ENCODE results near the gene ZC3H7A.

DNA sequence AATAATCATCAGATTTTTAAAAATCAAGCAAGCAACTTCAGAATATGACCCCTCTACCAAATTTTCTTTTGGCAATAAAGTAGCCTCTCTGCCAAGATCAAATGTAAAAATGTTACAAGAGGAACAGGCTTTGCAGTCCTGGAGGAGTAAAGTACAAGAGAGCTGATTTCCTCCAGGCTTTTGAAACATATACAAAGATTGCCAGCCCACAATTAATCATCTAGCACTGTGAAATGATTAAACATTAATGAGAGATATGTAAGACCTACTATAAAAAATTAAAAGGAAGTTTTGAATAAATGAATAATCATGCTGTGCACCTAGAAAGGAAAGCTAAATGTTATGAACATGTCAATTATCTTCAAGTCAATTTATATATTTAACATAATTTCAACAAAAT, 80.7 kb downstream of the ZC3H7A start:
- TF ChIP-seq, protein P1, sequence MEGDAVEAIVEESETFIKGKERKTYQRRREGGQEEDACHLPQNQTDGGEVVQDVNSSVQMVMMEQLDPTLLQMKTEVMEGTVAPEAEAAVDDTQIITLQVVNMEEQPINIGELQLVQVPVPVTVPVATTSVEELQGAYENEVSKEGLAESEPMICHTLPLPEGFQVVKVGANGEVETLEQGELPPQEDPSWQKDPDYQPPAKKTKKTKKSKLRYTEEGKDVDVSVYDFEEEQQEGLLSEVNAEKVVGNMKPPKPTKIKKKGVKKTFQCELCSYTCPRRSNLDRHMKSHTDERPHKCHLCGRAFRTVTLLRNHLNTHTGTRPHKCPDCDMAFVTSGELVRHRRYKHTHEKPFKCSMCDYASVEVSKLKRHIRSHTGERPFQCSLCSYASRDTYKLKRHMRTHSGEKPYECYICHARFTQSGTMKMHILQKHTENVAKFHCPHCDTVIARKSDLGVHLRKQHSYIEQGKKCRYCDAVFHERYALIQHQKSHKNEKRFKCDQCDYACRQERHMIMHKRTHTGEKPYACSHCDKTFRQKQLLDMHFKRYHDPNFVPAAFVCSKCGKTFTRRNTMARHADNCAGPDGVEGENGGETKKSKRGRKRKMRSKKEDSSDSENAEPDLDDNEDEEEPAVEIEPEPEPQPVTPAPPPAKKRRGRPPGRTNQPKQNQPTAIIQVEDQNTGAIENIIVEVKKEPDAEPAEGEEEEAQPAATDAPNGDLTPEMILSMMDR (conservative IDR thresholded peaks at IDR 0.05) = no peak
- no peak for TF ChIP-seq EZH2 (IDR thresholded peaks at IDR 0.05; ENCODE audit: low read depth)
